HG03342 (cell line): ENCODE results near the gene TNFSF13B.

ENCODE experiments used
- ATAC-seq: cut with Tn5 transposase; IDR thresholded peaks from one replicate; pipeline ENCODE4 v1.9.1; 2021; ENCODE audit warnings: mild to moderate bottlenecking, moderate library complexity; ENCODE audit not compliant: unreplicated experiment

Gene TNFSF13B

GRCh38 chr13:108342369-108343289 lies 73.1 kb downstream of the TNFSF13B start:
- peak; percentile 77 for ATAC-seq

- ATAC-seq, result no peak
Measured at GRCh38 chr13:108345016-108345415, 75.5 kb downstream of the TNFSF13B start.

GRCh38 chr13:108346376-108346775 lies 76.9 kb downstream of the TNFSF13B start:
- no peak for ATAC-seq

- no peak for ATAC-seq
Measured at GRCh38 chr13:108349269-108349668, 79.8 kb downstream of the TNFSF13B start.

GRCh38 chr13:108350579-108350978 lies 81.1 kb downstream of the TNFSF13B start:
- ATAC-seq, result no peak

- ATAC-seq, result no peak
Measured at GRCh38 chr13:108352599-108352998, 83.1 kb downstream of the TNFSF13B start.

GRCh38 chr13:108357228-108357627 lies 87.7 kb downstream of the TNFSF13B start:
- no peak for ATAC-seq
